GM19023 (cell line): ENCODE data around the gene TUBA8.
"Not testable (repeated sequence)": the region's sequence is repeated elsewhere in the genome, so short reads cannot be mapped to it uniquely, and the experiment has no call there.

Experiments
- ATAC-seq: cut with Tn5 transposase; IDR thresholded peaks from one replicate; pipeline ENCODE4 v1.9.1; 2021; ENCODE audit warnings: mild to moderate bottlenecking, moderate library complexity; ENCODE audit not compliant: unreplicated experiment

Gene TUBA8

GRCh38 chr22:18104566-18104965 is 6.0 kb upstream of the TUBA8 start:
- no peak for ATAC-seq

GRCh38 chr22:18105981-18106380 is 4.6 kb upstream of the TUBA8 start:
- not testable (repeated sequence) for ATAC-seq

DNA sequence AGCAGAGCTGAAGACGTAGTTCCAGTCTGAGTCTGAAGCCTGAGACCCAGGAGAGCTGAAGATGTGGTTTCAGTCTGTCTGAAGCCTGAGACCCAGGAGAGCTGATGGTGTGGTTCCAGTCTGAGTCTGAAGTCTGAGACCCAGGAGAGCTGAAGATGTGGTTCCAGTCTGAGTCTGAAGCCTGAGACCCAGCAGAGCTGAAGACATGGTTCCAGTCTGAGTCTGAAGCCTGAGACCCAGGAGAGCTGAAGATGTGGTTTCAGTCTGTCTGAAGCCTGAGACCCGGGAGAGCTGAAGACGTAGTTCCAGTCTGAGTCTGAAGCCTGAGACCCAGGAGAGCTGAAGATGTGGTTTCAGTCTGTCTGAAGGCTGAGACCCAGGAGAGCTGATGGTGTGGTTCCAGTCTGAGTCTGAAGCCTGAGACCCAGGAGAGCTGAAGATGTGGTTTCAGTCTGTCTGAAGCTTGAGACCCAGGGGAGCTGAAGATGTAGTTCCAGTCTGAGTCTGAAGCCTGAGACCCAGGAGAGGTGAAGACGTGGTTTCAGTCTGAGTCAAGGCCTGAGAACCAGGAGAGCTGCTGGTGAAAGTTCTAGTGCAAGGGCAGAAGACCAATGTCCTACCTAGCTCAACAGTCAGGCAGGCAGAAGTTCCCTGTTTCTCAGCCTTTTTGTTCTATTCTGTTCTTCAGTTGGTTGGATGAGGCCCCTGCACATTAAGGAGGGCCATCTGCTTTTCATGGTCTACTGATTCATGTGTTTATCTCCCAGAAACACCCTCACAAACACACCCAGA is 3.9 kb upstream of the TUBA8 start:
- ATAC-seq, result not testable (repeated sequence)

GRCh38 chr22:18108187-18108586 is 2.4 kb upstream of the TUBA8 start:
- no peak for ATAC-seq

DNA sequence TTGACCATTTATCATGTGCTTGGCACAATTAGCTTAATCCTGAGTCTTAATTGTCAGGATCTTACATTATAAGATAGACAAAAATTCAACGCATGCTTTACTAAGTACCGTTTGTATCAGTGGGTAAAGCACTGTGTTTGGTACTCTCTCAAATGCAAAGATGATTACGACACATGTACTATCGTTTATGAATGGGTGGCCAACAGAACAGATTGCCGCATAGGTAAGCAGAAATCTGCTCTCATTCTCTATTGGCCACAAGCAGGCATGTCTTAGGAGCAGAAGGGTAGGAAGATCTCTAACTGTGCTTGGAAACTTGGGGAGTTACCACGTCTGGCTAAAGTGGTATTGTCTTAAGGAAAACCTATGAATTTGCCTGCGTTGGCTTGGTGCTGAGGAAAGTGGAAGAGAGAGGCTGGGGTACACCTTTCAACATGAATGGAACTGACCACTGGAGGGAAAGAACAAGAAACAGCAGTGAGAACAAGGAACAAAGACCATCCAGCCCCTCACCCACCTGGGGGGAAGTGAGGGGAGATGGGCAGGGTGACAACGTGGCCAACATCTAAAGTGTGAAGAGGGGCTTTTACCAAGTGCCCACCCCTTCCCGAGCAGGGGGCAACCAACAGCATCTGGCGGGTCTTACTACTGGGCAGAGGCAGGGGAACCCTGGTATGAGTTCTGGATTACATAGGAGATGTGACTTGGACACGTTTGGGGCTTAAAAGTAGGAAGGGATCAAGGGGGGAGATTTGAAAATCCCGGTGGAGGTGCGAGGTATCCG is 1.0 kb upstream of the TUBA8 start:
- no peak for ATAC-seq

DNA sequence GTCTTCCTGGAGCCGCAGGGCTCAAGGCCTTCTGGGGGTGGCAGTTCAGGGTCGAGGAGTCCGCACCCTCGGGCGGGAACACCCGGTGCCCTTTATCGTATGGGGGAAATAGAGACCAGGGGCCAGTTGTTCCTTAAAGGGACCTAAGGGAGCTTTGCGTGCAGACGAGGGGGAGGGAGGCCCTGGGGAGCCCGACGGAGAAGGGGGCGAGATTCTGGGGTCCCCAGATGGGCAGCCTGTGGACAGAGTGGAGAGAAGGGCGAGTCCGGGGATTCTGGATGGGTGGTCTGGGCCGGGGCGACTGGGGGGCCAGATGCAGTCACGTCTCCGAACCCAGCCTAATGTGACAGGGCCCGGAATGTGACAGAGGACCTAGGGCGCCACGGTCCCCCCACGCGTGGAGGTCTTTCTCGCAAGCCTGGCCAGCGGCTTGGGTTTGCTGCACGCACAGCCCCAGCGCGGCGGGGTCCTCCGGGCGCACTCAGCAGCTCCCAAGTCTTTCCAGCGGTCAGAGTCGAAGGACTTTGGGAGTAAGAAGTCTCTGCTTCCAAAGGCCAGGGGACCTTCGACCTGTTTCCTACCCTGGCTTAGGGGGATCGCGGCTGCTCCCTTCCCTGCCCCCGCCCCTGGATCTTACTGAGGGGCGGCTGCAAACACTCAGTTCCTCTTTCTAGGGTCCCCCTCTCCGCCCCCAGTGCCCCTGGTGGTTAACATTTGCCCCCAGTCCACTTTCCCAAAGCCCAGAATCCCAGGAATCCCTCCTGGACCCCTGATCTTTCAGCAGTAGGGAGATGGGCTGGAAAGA is 547 bp downstream of the TUBA8 start:
- no peak for ATAC-seq

DNA sequence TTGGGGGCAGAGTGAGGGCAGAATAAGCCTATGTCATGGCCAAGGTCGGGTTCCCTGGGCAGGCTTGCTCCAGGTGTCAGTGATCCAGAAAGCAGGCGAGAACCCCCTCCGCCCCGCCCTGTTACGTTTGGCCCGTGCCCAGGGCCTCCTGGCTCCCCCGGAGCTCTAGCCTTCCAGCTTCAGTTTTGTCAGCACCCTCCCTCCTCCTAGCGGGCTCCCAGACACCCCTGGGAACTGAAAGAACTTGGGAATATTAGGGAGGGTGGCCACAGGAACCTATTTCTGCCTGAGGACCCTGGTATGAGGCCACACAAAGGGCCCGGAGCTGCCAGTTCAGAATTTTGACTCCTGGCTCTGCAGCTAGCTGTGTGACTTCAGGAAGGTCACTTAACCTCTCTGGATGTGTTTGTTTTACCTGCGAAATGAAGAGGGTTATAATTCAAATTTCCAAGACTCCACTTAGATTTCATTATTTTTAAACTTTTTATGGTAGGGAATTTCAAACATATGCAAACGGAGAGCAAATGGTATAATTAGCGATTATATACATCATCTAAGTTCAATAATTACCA is 1.2 kb downstream of the TUBA8 start:
- no peak for ATAC-seq

GRCh38 chr22:18112440-18112839 is 1.8 kb downstream of the TUBA8 start:
- ATAC-seq, result no peak

- ATAC-seq, result no peak
These were observed 3.2 kb downstream of the TUBA8 start for GRCh38 chr22:18113680-18114394.

- no peak for ATAC-seq
These were observed 3.9 kb downstream of the TUBA8 start for GRCh38 chr22:18114495-18114894.

GRCh38 chr22:18114976-18115652 is 4.5 kb downstream of the TUBA8 start:
- ATAC-seq, result no peak

GRCh38 chr22:18115906-18116371 is 5.3 kb downstream of the TUBA8 start:
- no peak for ATAC-seq

- no peak for ATAC-seq
These were observed 6.0 kb downstream of the TUBA8 start for GRCh38 chr22:18116634-18117033.

- ATAC-seq, result no peak
These were observed 7.8 kb downstream of the TUBA8 start for GRCh38 chr22:18118345-18118915.

DNA sequence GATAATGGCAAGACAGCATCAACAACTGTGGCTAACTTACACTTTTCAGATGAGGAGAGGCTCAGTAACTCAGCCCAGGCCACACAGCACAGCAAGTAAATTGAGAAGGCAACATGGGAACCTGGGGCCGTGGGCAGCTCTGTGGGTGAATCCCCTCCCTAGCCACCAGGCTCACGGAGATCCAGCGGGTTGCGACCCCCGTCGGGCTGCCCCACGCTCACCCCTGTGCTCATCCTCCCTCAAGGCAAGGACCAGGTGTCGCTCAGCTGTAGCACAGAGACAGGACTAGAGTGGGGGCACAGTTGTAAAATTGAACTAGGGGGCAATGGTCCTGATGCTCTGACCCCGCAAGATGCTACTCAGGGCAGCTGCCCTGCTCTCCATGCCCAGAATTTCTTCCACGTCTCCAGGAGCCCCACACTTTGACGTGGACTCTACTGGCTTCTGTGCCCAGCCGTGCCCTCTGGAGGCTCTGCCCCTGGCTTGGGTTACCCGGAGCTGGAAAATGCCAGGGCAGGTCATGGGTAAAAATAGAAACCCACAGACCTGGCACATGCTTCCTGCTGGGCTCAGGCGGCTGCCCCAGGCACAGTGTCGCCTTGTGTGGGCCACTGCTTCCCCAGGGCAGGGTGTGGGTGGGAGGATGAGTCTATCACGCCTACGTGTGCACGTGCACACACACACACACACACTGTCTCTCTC is 9.0 kb downstream of the TUBA8 start:
- ATAC-seq, result no peak

- no peak for ATAC-seq
These were observed 10.2 kb downstream of the TUBA8 start for GRCh38 chr22:18120857-18121256.

DNA sequence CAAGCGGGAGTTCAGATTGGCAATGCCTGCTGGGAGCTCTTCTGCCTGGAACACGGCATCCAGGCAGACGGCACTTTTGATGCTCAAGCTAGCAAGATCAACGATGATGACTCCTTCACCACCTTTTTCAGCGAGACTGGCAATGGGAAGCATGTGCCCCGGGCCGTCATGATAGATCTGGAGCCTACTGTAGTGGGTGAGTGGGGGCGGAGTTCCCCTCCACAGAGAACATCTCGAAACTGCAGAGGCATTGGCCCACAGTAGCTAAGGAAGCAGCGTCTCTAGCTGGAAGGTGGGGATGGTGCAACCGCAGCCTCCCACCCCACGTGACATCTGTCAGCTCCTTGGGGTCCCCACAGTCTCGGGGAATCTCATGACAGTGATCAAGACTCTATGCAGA is 10.9 kb downstream of the TUBA8 start:
- no peak for ATAC-seq

DNA sequence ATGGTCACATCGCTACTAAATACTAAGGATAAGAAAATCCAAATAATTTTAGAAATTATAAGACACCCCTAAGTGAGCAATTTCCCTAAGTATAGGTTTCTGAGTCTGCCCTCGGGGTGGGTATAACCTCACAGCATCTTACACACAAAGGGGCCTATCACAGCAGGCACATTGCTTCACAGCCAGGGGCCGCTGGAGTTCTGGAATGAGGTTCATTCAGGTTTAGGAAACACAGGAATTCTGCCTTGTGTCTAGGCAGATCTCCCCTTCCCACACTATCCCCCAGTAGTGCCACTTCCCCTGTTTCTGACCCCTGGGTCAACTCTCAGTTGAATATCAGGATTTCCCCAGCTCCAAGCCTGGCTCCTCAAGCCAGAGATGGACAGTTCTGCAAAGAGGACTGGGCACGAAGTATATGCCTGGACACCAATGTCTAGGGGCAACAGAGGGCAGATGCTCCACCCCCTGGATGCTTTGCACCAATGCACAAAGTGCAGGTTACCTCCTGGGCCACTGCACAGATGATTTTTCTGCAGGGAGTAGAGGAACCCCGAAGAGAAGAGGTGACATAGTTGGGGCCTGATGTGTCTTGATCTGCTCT is 11.4 kb downstream of the TUBA8 start:
- no peak for ATAC-seq
